ENCODE results near the gene RAB39A.

RAB39A gene

GRCh38 chr11:107962181-107962580, 33.9 kb downstream of the RAB39A start:
- DNase-seq (ENCODE audit: low spot score), result no peak

GRCh38 chr11:107963091-107963490, 34.8 kb downstream of the RAB39A start:
- no peak for DNase-seq (ENCODE audit: low spot score)

- no peak for DNase-seq (ENCODE audit: low spot score)
Measured at GRCh38 chr11:107969219-107969618, 41.0 kb downstream of the RAB39A start.

DNA sequence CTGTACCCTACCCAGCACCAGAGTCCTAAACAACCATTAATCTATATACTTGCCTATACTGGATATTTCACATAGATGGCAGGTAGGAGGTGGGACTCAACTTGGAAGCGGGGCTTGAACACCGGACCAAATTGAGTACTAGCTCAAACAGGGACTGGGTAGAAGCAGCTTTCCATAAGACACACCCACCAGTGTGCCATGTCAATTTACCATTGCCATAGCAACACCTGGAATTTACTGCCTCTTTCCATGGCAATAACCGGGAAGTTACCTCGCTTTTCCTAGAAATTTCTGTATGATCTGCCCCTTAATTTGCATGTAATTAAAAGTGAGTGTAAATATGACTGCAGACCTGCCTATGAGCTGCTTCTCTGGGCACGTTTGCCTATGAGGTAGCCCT, 41.8 kb downstream of the RAB39A start:
- no peak for DNase-seq (ENCODE audit: low spot score)

DNA sequence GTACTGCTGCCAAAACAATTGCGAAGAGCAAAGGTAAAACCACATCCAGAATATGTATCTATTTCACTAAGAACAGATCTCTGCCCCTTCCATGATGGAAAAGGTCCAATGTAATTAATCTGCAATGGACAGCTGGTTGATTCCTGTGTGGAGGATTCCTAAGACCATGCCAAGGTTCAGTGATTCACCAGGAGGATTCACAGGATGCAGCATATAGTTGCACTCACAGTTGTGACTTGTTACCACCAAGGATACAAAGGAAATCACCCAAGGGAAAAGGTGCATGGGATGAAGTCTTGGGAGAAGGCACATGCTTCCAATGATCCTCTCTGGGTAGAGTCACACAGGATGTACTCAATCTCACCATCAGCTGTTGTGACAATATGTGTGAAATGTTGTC, 45.4 kb downstream of the RAB39A start:
- no peak for DNase-seq (ENCODE audit: low spot score)

DNA sequence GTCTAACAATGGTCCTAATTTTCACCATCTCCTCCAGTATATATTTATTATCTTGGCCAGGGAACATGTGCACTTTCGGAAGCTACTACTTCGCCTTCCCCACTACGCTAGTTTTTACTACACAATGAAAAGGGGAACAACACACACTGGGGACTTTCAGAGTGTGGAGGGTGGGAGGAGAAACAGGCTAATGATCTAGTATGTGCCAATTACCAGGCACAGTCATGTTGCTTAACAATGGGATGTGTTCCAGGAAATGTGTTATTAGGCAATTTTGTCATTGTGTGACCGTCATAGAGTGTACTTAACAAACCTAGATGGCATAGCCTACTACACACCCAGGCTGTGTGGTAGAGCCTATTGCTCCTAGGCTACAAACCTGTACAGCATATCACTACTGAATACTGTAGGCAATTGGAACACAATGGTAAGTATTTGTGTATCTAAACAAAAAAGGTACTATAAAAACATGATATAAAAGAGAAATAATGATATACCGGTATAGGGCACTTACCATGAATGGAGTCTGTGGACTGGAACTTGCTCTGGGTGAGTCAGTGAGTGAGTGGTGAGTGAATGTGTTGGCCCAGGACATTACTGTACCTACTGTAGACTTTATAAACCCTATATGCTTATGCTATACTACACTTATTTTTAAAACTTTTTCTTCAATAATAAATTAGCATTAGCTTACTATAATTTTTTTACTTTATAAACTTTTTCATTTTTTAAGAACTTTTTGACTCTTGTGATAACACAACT, 60.3 kb downstream of the RAB39A start:
- no peak for DNase-seq (ENCODE audit: low spot score)

DNA sequence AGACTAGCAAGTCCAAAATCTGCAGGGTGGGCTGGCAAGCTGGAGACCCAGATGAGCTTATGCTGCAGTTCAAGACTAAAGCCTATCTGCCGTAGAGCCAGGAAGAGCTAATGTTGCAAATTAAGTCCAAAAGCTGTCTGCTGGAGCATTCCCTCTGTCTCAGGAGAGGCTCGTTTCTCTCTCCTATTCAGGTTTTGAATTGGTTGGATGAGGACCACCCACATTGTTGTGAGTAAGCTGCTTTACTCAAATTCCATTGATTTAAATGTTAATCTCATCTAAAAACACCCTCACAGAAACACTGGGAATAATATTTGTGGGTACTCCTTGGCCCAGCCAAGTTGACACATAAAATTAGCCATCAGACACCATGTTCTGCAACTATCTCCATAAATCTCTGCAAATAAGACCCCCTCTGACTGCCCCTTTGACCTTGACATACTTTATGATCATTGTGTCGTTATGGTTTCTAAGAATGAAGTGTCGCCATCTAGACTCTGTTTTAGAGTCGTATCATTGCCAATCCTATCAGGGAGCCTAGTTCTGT, 63.7 kb downstream of the RAB39A start:
- peak; percentile 8 for DNase-seq (ENCODE audit: low spot score)

DNA sequence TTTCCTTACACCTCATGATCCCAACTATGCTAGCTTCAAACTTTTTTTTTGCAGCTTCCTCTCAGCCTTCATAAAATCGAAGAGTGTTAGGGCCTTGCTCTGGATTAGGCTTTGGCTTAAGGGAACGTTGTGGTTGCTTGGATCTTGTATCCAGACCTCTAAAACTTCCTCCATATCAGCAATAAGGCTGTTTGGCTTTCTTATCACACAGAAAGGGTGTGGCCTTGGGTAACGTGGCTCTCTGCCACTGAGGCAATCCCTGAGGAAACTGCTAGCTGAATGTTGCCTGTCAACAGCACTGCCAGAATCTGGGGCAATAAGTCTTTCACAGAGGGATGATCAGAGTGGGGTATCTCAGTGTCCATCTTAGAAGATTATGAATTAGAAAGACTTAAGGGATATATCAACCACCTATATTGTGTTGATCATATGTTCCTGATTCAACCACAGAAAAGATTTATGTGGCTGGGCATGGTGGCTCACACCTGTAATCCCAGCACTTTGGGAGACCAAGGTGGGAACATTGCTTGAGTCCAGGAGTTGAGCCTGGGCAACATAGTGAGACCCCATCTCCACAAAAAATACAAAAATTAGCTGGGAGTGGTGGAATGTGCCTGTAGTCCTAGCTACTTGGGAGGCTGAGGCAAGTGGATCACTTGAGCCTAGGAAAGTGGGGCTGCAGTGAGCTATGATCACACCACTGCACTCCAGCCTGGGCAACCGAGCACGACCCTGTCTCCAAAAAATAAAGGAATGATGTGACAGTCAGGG, 67.9 kb downstream of the RAB39A start:
- no peak for DNase-seq (ENCODE audit: low spot score)

GRCh38 chr11:107998761-107999160, 70.5 kb downstream of the RAB39A start:
- DNase-seq (ENCODE audit: low spot score), result no peak

DNA sequence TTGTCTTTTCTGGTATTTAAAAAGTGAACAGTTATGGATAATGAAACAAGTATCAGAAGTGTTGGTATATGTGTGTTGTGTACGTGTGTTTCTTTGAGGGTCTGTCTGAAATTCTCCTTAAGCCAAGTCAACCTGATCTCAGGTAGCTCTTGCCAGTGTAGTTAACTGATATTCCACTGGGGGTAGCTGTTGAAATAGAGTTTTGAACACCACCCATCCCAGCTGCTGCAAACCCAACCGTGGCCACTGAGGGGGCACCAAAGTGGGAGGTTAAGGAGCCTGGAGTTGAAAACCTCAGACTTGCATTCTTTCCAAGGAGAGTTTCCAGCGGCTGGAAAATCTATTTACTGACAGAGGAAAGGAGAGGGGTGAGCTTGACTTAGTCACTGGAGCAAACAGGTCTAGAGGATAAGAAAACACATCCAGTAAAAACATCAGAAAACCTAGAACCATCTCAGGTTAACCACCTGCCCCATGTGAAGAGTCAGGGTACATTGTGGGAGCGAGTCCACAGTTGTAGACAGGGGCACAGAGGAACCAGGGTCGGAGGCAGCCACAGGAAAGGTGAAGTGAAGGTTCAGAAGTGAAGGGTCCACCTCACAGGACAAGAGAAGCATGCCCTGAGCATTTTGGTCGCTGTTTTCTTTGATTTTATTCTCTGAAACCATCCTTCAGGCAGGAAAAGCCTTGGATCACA, 71.7 kb downstream of the RAB39A start:
- DNase-seq (ENCODE audit: low spot score), result no peak

DNA sequence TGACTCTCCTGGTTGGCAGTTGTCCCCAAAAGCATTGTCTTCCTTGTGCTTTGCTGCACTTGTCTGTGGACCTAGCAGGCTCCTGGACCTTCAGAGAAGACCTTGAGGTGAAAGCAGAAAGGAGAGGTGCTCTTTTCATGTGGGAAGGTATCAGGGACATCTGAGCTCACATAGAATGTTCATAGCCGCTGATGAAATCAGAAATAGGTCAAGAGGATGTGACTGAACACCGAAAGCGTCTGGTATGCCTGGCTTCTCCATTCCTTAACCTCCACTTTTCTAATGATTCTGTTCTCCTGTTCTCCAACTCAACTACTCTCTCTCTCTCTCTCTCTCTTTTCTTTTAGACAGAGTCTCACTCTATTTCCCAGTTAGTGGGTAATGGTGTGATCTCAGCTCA, 74.2 kb downstream of the RAB39A start:
- no peak for DNase-seq (ENCODE audit: low spot score)

DNA sequence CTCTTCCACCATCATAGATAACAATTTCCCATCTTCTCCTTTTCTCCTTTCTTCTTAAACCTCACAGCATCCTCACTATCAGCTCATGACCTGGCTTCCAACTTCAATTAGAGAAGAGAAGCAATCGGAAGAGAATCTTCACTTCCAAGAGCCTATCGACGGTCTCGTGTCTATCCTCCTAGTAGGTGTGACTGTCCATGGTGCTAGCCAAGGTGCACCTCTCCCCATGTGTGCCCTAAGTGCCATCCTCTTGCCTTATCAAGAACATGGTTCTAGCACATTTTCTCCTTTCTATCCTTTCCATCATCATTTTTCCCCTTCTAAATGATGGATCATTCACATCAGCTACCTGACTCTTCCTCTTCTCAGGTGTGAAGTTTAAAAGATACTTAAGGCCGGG, 75.4 kb downstream of the RAB39A start:
- DNase-seq (ENCODE audit: low spot score), result no peak

DNA sequence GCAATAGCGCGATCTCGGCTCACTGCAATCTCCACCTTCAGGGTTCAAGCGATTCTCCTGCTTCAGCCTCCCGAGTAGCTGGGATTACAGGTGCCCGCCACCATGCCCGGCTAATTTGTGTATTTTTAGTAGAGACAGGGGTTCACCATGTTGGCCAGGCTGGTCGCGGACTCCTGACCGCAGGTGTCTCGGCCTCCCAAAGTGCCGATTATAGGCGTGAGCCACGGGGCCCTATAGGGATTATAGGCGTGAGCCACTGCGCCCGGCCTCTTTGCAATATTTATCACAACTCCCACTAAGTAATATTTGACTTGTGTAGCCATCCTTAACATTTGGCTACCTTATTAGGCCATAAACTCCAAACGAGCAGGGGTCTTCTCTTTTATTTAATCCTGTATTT, 79.6 kb downstream of the RAB39A start:
- no peak for DNase-seq (ENCODE audit: low spot score)

DNA sequence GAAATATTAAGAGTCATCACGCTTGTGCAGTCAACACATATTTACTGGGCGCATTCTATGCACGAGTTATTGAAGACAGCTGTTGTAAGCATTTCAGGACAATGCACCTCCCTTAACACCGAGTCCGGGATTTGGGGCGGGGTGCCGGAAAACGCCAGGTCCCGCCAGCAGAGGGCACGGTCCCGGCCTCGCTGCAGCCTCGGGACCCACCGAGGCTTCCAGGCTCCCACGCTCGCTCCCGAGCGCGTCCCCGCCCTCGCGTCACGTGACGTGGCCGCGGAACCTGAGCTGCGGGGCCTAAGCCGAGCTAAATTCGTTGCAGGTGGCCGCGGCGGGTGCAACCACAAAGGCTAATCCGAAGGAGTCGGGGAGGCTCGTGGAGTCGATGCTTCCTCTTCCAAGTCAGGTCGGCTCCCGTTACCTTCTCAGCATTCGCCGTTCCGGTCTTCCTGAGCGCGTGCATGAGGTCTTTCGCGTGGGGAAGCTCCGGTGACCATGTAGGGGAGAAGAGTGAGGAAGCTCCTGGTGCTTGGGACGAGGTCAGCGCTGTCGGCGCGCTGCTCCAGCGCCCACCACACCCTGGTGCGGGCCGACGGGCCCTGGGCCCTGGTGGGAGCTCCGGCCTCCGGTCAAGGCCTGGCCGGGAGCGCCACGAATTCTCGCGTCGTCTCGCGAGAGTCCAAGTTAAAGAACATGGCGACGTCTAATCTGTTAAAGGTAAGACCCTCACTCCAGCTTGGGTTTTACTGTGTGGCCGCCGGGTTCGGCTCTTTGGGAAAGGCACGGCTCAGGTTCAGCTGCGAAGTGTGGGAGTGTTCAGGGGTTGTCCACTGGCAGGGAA, 80.6 kb downstream of the RAB39A start, which contains the start of gene CUL5:
CUL5 (plus strand) TSS at position 243 of the 841 bp plus-strand sequence; CDS start at position 694, 451 bp downstream.
- DNase-seq (ENCODE audit: low spot score), result peak; percentile 92

- peak; percentile 15 for DNase-seq (ENCODE audit: low spot score)
Measured at GRCh38 chr11:108009497-108010370, 81.5 kb downstream of the RAB39A start.

DNA sequence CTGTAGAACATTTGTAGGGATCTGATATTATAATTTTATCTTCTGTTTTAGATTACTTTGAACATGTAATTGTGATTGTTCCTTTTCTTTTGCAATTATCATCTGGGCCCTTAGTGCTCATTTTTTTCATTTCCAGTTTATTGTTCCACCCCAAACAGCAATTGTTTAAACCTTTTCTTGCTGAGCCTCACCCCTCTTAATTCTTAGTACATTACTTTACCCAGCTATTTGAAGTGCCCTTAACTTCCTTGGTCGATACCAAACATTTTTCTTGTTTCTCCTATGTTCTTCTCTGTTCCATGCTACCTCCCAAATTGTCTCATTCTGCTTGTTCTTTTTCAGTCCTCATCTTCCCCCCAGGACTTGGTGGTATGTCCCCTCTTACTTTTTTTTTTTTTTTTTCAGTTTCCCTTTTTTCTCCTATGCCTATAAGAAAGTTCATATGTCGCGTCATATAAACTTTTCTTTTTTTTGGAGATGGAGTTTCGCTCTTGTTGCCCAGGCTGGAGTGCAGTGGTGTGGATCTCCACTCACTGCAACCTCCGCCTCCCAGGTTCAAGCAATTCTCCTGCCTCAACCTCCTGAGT, 84.0 kb downstream of the RAB39A start:
- no peak for DNase-seq (ENCODE audit: low spot score)

Measured in Ammon's horn (tissue), 1 donor.